Colonic mucosa (tissue), 4 donors: Measurements from ENCODE around the gene TMEM17. TPM values are rescaled to one million over a fixed set of nuclear protein-coding genes. Genes with fewer than 3 reads are reported as not detected.

Experiments
- DNase-seq: peaks from one replicate; pipeline ENCODE4 v3.0.0-alpha.2; 2020
- H3K27ac ChIP-seq: fragments of 200-600 bp; one replicate; pipeline ENCODE4 v1.8.0; 2021
- H3K27me3 ChIP-seq: fragments of 200-600 bp; one replicate; pipeline ENCODE4 v1.8.0; 2021
- H3K36me3 ChIP-seq: fragments of 200-600 bp; one replicate; pipeline ENCODE4 v1.8.0; 2021
- H3K4me1 ChIP-seq: fragments of 200-600 bp; one replicate; pipeline ENCODE4 v1.8.0; 2021; ENCODE audit warnings: mild to moderate bottlenecking
- H3K4me3 ChIP-seq: fragments of 200-600 bp; one replicate; pipeline ENCODE4 v1.8.0; 2021
- H3K9ac ChIP-seq, 2 donors: one replicate each; pipeline ENCODE4 v1.7.0; 2013; ENCODE audit warnings: control low read depth in 2 of 2, low read depth in 2 of 2, low read length in 2 of 2
- H3K9me3 ChIP-seq: fragments of 200-600 bp; one replicate; pipeline ENCODE4 v1.8.0; 2021
- CTCF ChIP-seq: fragments of 200-600 bp; IDR thresholded peaks from one replicate; pipeline ENCODE4 v1.8.0; 2022; ENCODE audit warnings: antibody characterized with exemption, mild to moderate bottlenecking
- intact Hi-C: fragments of 100-400 bp; cut with DNase I; formaldehyde crosslinking; loops from one replicate; pipeline ENCODE4 v1.14.1; 2022
- total RNA-seq, 2 donors: library from RNA; stranded (reverse); fragmentation: NEBNext Ultra II Directional in 1 of 2; extraction: Animal tissue kit (Norgen Biotek cat#: 25700) in 1 of 2; gene quantifications; one replicate each; pipeline ENCODE4 v1.2.1, GENCODE V29; 2021
- donor health status: healthy.
- donor health status: DM: no; HTN: no; CAD: no.
- donor health status: DM: no; HTN: no; CAD: no.

TMEM17 gene
- total RNA-seq, 2 donors from 2014 or later, result 0.35 to 0.74 TPM

GRCh38 chr2:62458671-62459081 is 47.3 kb downstream of the TMEM17 start:
- H3K4me1 ChIP-seq, result no peaks in the 10 kb centered on the region
- DNase-seq, result no peak

GRCh38 chr2:62458206-62458641 is 47.8 kb downstream of the TMEM17 start:
- Histone ChIP-seq H3K4me1 (no peaks in the 10 kb centered on the region), H3K36me3 (no peaks in the 10 kb centered on the region), H3K27ac (no peak overlapping the region), H3K4me3 (no peak overlapping the region), H3K9me3 (no peaks in the 10 kb centered on the region), H3K27me3 (no peaks in the 10 kb centered on the region), H3K9ac (no peak overlapping the region)
- no peak for TF ChIP-seq CTCF
- no peak for DNase-seq
- intact Hi-C loops, result no loop called here

More at GRCh38 chr2:62458671-62459081, 47.3 kb downstream of the TMEM17 start:
- no peak for TF ChIP-seq CTCF
- no peak overlapping the region for H3K4me3 ChIP-seq
- intact Hi-C loops, result no loop called here
- no peak overlapping the region for H3K27ac ChIP-seq
- H3K27me3 ChIP-seq, result no peaks in the 10 kb centered on the region
- H3K36me3 ChIP-seq, result no peaks in the 10 kb centered on the region
- H3K9ac ChIP-seq, result no peak overlapping the region
- no peaks in the 10 kb centered on the region for H3K9me3 ChIP-seq

- intact Hi-C loops, result loop anchor here (2.0 kb wide), 1 partner anchor 317 kb away; no protein-coding TSS in a partner anchor
- TF ChIP-seq CTCF, result no peak
- no peaks in the 10 kb centered on the region for H3K4me1 ChIP-seq
- peak overlapping the region in 1 of 2 donors; percentile 67 for H3K9ac ChIP-seq
- no peaks in the 10 kb centered on the region for H3K9me3 ChIP-seq
- no peak for DNase-seq
- no peaks in the 10 kb centered on the region for H3K36me3 ChIP-seq
- H3K4me3 ChIP-seq, result no peak overlapping the region
- no peaks in the 10 kb centered on the region for H3K27me3 ChIP-seq
- H3K27ac ChIP-seq, result no peak overlapping the region
Measured at GRCh38 chr2:62457556-62457955, 48.4 kb downstream of the TMEM17 start.

- Histone ChIP-seq H3K27me3 (no peaks in the 10 kb centered on the region), H3K4me1 (no peaks in the 10 kb centered on the region), H3K36me3 (no peaks in the 10 kb centered on the region), H3K4me3 (peak overlapping the region; percentile 61), H3K9ac (peak overlapping the region in 1 of 2 donors; percentile 67), H3K9me3 (no peaks in the 10 kb centered on the region), H3K27ac (no peak overlapping the region)
- peak; percentile 76 for DNase-seq
- peak; percentile 96 for TF ChIP-seq CTCF
- intact Hi-C loops, result loop anchor here (2.0 kb wide), 1 partner anchor 318 kb away; no protein-coding TSS in a partner anchor
Measured at GRCh38 chr2:62456721-62457539, 49.1 kb downstream of the TMEM17 start.

- H3K27ac ChIP-seq, result no peak overlapping the region
- no peaks in the 10 kb centered on the region for H3K4me1 ChIP-seq
- no peaks in the 10 kb centered on the region for H3K27me3 ChIP-seq
- no peaks in the 10 kb centered on the region for H3K36me3 ChIP-seq
- no peak for DNase-seq
- H3K9ac ChIP-seq, result no peak overlapping the region
- TF ChIP-seq CTCF, result no peak
- intact Hi-C loops, result loop anchor here (2.0 kb wide), 1 partner anchor 319 kb away; no protein-coding TSS in a partner anchor
- no peaks in the 10 kb centered on the region for H3K9me3 ChIP-seq
- H3K4me3 ChIP-seq, result no peak overlapping the region
Measured at GRCh38 chr2:62455957-62456692, 49.9 kb downstream of the TMEM17 start.
